PFSK-1 (cell line): ENCODE data around the gene ADM2.

Experiments used
- POLR2AphosphoS5 ChIP-seq: IDR thresholded peaks from 2 replicates; pipeline ENCODE4 v1.6.1; 2012; ENCODE audit warnings: low read depth, mild to moderate bottlenecking, control low read depth, low read length, moderate library complexity
- SIN3A ChIP-seq: IDR thresholded peaks from 2 replicates; pipeline ENCODE4 v1.6.1; 2012; ENCODE audit warnings: mild to moderate bottlenecking, low read length, moderate library complexity, borderline replicate concordance; ENCODE audit not compliant: insufficient read depth

DNA sequence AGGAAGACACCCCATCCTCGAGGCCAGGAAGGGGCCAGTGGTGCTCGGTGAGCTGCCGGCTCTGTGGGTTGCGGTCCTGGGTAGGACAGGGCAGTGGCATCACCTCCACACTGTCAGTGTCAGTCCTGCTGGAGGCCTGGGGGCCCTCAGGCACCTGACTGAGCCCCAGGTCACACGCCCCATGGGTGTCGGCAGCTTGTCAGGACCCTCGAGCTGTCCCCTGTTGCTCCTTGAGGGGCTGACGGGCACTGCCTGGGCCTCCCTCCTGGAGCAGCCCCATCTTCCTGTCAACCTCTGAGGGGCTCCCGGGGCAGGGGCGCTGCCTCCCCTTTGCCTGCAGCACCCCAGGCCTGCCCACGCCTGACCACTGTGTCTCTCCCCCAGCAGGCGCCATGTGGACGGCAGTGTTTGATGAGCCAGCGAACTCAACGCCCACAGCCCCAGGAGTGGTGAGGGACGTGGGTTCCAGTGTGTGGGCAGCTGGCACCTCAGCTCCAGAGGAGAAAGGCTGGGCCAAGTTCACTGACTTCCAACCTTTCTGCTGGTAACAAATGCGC is 42.0 kb upstream of the ADM2 start:
- TF ChIP-seq SIN3A = no peak
- TF ChIP-seq POLR2AphosphoS5 = no peak
